NCI-H1105 treated with DMSO at 0.1 percent for 48 hours (cell line): ENCODE data around the gene PCSK2.

Experiments
- DNase-seq: peaks from one replicate; lab custom pipeline; 2025; lab: John Stamatoyannopoulos, UW

Gene PCSK2

DNA sequence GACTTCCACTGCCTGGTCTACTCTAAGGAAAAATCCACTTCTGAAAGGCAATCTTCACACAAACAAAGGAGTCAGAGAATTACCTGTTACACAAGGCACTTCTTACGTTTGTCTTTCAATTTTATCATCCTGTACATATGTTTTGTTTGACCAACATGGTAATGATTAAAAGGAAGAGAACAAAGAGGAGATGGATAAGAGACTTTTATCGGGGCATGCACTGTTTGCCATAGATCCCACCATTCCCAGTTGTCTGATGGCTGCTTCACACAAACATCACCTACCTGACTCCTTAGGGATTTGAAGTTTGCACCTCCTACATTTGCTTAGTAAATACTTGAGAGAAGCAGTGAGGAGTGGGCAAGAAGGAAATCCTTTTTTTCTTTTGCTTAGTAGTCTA lies 217.3 kb downstream of the PCSK2 start:
- no peak for DNase-seq

DNA sequence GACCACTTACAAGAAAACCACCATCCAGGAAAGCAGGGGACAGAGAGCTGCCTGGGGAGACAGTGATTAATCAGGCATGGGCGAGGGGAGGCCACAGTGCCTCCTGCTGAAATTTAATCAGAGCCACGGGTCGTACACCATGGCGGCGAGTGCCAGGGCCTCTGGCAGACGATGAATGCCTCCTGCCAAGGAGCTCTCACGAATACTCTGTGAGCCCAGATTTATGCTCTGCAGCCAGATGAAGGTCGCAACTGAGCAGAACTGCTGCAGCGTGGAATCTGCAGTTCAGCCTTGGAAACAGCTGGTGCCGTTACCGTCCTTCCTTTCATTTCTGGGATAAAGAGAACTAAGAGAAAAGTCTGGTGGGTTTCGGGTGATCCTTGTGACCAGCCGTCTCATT lies 218.7 kb downstream of the PCSK2 start:
- no peak for DNase-seq

DNA sequence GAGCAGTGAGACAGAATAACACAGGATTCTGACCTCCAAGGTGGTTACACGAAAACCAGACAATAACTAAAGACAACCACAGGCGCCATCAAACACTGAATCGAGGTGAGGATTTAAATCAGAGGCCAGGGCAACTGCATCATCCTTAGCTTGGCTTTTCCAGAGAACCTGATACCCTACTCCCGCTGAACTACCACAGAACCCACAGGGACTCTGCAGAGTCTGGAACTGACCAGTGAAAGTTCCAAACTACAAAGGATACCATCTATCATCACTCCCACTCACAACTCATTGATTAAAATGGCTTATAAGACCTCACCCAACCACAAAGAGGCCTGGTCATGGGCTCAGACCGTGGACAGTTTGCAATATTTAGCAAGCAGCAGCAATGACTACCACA lies 219.3 kb downstream of the PCSK2 start:
- DNase-seq = no peak

DNA sequence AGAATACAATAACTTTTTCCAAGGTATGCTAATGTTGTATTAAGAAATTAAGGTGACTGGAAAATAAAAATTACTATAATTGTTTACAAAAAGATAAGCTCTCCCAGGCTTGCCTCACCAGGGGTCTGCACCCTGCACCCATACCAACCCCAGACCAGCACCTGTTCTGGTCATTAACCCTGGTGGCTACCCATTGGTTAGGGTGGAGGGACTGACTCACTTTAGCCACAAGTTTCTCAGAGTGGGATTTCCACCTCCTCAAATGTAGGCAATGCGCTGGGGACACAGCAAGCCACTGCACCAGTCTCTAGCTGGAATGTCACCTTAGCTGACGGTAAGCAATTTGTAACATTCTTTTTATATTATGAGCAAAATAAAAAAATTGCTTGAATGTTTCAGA lies 221.2 kb downstream of the PCSK2 start:
- no peak for DNase-seq

- DNase-seq = no peak
These were observed 222.2 kb downstream of the PCSK2 start for GRCh38 chr20:17449031-17449430.

- DNase-seq = no peak
These were observed 225.6 kb downstream of the PCSK2 start for GRCh38 chr20:17452441-17452840.

DNA sequence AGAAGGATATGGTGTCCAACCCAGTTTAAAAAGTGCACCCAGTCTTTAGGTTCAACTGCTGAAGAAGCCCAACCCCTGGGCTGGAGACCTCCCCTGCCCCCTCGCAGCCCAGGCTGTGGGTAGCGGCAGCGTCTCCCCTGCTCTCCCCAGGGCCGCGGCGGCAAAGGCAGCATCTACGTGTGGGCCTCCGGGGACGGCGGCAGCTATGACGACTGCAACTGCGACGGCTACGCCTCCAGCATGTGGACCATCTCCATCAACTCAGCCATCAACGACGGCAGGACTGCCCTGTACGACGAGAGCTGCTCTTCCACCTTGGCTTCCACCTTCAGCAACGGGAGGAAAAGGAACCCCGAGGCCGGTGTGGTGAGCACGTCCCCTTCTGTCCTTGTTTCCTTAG lies 226.8 kb downstream of the PCSK2 start:
- no peak for DNase-seq

DNA sequence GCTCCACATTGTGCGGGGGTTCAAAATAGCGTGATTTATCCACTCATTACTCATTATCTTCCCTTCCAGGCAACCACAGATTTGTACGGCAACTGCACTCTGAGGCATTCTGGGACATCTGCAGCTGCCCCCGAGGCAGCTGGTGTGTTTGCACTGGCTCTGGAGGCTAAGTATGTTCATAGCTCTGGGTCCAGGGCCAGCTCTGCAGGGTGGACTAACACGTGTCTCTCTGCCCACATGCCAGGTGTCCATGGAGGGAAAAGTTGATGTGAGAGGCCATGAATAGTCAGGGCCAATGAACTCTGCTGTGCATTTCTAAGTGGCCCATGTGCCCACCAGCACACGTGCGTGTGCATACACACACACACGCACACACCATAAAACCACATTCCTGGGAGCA lies 229.4 kb downstream of the PCSK2 start:
- DNase-seq = no peak

GRCh38 chr20:17457079-17457478 lies 230.2 kb downstream of the PCSK2 start:
- DNase-seq = no peak

- no peak for DNase-seq
These were observed 230.8 kb downstream of the PCSK2 start for GRCh38 chr20:17457588-17458190.

GRCh38 chr20:17460119-17460518 lies 233.3 kb downstream of the PCSK2 start:
- DNase-seq = no peak

DNA sequence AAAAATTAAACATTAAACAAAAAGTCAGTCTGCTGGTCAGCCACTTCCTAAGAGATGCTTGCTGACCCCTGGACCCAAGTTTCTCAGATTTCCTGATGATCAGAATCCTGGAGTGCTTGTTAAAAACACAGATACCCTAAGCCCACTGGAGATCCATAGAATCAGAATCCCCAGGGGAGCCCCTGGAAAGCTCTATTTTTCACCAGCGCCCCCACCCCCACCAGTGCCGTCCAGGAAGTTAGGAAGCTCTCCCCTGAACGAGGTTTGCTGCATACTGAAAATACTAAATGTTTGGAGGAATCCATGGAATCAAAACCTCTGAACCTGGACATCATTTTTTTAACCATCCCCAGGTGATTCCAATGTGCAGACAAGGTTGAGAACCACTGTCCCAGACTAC lies 235.1 kb downstream of the PCSK2 start:
- no peak for DNase-seq

DNA sequence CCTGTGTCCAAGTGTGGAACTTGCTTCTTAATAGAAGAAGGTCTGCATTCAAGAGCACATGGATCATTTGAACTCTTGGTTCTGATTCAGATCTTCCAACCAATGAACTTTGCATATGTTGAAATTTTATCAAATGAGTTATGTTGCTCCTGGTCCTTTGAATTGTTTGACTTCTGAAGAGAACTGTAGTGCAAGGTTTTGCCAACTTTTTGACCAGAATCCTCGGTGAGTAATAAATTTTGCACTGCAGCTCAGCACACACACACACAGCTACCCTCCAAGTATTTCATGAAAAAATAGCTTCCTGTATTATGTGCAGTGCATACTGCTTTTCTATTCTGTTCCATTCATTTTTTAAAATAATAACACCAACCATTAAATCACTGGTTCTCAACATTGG lies 236.9 kb downstream of the PCSK2 start:
- no peak for DNase-seq

- DNase-seq = no peak
These were observed 238.4 kb downstream of the PCSK2 start for GRCh38 chr20:17465236-17465635.

DNA sequence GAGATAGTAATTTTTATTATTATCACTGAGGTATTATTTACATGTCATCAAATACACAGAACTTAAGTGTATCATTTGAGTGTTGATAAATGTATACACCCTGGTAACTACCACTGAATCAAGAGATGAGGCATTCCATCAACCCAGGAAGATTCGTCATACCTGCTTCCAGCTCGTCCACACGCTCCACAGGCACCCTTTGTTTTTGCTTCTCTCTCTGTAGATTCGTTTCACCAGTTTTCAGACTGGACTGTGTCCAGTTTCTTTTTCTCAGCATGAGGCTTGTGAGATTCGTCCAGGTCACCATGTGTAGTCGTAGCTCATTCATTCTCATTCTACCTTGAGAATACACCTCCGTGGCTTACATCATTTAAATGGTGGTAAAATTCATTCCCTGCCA lies 239.8 kb downstream of the PCSK2 start:
- no peak for DNase-seq

- DNase-seq = no peak
These were observed 240.3 kb downstream of the PCSK2 start for GRCh38 chr20:17467120-17467655.

DNA sequence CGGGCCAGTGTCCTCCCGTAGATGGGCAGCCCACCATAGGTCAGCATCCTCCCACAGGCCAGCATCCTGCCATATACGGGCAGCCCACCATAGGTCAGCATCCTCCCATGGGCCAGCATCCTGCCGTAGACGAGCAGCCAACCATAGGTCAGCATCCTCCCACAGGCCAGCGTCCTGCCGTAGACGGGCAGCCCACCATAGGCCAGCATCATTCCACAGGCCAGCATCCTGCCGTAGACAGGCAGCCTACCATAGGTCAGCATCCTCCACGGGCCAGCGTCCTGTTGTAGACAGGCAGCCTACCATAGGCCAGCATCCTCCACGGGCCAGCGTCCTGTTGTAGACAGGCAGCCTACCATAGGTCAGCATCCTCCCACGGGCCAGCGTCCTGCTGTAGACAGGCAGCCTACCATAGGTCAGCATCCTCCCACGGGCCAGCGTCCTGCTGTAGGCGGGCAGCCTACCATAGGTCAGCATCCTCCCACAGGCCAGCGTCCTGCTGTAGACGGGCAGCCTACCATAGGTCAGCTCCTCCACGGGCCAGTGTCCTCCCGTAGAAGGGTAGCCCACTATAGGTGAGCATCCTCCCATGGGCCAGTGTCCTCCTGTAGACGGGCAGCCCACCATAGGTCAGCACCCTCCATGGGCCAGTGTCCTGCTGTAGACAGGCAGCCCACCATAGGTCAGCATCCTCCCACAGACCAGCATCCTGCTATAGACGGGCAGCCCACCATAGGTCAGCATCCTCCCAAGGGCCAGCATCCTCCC lies 241.4 kb downstream of the PCSK2 start:
- no peak for DNase-seq

DNA sequence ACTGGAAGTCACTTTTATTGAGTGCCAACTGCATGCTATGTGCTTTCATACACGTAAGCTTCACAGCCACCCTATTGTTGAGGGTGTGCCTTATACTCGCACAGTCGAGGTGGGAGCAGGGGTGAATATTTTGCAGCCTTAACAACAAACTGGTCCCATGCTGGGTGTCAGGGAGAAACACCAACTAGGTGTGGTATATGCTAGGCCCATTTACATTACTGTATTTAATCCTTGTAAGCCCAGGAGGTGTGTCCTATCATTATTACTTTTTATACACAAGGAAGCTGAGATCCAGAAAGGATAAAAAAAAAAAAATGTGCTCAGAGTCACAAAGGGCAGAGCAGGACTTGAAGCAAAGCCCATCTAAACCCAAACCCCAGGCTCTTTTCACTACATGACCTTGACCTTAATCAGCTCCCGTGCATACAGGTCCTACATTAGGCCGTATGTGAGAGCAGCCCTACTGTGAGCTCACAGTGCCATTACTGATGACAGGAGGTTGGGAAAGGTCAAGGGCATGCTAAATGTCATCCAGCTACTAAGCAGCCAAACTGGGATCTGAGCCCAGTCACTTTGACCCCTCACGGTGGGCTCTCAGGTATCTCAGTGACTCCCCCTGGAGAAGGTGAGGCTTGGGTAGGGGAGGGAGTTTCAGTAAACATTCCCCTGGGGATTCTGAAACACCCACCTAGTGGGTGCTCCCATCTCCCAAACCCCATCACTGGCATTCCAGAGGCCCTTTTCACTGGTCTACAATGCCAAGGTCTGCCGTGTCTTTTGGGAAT lies 242.6 kb downstream of the PCSK2 start:
- no peak for DNase-seq

GRCh38 chr20:17470521-17470920 lies 243.7 kb downstream of the PCSK2 start:
- no peak for DNase-seq

- DNase-seq = no peak
These were observed 244.1 kb downstream of the PCSK2 start for GRCh38 chr20:17470973-17471372.

GRCh38 chr20:17471606-17472187 lies 244.9 kb downstream of the PCSK2 start:
- peak; percentile 93 for DNase-seq

DNA sequence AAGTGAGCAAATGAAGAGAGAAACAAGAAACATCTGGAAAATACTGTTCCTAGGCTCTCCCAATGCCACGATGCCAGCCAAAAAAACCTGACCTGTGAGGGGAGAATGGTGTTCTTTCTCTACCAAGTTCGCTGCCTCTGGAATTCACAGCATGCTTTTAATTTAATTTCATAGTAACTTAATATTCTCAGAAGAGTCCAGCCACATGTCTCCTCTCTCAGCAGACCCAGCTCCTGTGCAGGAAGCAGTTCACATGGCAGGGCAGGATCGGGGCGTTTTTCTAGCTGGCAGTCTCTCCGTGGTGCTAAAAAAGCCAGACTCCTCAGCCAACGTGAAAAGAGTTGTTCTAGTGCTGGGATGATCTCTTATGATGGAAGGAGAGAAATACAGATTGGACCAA lies 246.8 kb downstream of the PCSK2 start:
- no peak for DNase-seq
